CD4-positive, alpha-beta T cell treated with Interleukin-15 for 4 hours (primary cell): ENCODE data around the gene ZNF148.
"Not testable (repeated sequence)": the region's sequence is repeated elsewhere in the genome, so short reads cannot be mapped to it uniquely, and the experiment has no call there.

Experiments used
- DNase-seq: peaks from one replicate; pipeline ENCODE4 v3.0.0-alpha.2; 2020; ENCODE audit warnings: low spot score

Gene ZNF148

GRCh38 chr3:125375950-125376679 is 990 bp upstream of the ZNF148 start:
- DNase-seq, result no peak

DNA sequence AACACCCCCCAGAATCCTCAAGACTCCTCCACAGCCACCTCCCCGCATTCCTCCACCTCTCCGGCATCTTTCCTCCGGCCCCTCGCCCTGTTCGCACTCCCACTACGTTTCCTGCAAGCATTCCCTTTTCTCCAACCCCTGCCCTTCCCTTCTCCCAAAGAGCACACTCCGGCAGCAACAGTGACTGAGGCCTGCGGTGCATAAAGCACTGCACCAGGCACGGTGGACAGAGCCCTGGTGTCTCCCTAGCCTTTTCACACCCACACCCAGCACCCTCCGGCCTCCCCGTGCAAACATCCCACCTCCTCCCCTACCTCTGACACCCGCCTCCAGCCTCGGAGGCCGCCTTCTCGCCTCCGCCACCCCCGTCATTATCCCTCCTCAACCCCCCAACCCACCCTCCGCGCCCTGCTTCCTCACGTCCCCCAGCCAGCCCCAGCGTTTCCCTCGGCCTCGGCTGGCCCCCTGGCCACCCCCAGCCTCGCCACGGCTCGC is 577 bp downstream of the ZNF148 start:
- DNase-seq, result peak; percentile 7

- no peak for DNase-seq
Observed at GRCh38 chr3:125367403-125368230, 7.5 kb downstream of the ZNF148 start.

DNA sequence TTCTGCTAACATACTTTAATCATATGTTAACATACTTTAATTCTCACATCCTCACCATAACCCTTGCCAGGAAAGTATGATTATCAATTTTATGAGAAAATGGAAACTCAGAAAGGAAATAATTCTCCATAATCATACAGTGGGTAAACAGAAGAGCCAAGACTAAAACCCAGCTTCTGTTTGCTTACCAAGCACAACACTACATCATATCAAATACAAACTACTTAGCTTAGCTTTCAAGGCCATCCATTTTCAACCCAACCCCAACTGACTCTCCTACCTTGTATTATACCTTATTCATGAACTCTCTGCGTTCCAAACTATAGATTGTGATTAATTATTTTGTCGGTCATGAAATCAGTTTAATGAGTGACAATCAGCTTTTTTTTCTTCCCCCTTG is 9.0 kb downstream of the ZNF148 start:
- no peak for DNase-seq

GRCh38 chr3:125359700-125360099 is 15.4 kb downstream of the ZNF148 start:
- DNase-seq, result no peak

GRCh38 chr3:125358923-125359322 is 16.2 kb downstream of the ZNF148 start:
- DNase-seq, result no peak

GRCh38 chr3:125357837-125358236 is 17.3 kb downstream of the ZNF148 start:
- no peak for DNase-seq

DNA sequence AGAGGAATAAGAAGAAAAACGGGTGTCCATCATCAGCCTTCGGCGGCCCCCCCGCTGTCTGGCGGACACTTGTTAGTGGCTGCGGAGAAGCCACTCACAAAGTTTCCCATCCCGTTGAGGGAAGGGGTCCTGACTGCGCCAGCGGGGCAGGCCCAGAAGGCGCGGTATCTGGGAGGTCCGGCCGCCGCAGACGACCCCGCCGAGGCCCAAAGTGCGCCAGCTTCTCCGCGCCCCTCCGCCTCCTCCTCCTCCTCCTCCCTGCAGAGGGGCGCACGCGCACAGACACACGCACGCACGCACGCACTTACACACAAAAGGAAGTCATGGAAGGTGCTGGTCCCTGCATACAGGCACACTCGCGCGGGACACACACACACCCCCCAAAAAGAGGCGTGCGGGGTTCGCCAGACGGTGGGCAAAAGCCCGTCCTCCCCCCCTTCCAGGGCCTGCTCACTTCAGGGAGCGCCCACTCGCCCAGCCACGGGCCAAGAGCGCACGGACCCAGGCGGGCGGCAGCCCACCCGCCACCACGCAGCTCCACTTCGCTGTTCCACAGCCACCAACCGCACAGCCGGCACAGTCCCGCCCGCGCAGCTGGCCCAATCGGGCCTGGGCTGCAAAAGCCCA is 18.0 kb downstream of the ZNF148 start:
- DNase-seq, result peak; percentile 18

DNA sequence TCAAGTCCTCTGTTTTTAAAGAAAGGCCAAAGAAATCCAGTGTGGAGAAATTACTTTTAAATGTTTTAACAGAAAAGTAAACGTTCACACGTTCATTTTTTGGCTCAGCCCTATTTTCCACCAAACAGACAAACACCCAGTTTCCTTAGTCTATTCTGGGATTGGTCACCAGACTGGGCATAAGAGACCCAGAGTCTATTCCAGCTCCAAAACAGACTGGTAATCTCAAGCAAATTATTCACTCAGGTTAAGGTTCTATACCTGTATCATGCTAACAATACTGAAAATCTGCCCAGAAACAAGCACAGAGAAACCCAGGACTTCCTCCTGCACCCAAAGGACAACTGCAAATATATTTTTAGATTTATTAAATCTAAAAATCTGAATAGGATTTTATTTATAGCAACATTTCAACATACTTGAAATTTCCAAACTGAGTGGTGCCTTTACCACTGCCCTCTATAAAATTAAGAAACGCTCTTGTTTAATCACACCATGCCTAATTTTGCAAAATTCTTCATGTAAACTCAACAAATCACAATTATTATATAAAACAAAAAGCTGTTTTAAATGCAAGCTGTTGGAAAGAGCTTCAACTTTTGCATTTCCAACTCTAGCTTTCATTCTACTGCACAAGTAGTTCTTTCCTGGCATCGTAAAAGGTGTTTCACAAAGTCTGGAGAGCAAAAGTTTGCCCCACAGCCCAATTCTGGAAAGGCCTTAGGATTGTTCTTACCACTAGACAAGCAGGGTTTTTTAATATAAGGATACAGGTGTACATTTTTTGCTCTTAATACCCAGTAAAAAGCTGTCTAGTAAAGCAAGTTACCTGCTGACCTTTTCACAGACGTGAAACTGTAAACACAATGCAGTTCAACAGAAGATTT is 18.7 kb downstream of the ZNF148 start:
- DNase-seq, result no peak

DNA sequence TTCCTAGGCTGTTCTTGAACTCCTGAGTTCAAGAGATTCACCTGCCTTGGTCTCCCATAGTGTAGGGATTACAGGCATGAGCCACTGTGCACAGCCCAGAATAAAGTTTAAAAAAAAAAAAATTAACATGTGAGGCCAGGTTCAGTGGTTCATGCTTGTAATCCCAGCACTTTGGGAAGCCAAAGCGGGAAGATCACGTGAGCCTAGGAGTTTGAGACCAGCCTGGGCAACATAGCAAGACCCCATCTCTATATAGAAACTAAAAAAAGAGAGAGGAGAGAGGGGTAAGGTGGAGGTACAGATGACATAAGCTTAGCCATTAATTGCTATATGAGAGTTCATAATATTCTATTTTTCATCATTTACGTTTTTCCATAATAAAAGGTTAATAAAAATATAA is 21.5 kb downstream of the ZNF148 start:
- no peak for DNase-seq

GRCh38 chr3:125353128-125353527 is 22.0 kb downstream of the ZNF148 start:
- no peak for DNase-seq

GRCh38 chr3:125351814-125352456 is 23.2 kb downstream of the ZNF148 start:
- no peak for DNase-seq

DNA sequence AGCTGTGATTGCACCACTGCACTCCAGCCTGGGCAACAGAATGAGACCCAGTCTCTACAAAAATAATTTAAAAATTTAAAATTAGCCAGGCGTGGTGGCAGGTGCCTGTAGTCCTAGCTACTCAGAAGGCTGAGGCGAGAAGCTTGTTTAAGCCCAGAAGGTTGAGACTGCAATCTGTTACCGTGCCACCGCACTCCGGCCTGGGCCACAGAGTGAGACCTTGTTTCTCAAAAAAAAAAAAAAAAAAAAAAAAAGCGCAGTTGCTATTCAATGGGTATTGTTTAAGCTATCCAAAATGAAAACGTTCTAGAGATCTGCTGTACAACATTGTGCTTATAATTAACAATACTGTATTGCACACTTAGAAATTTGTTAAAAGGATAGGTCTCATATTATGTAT is 24.0 kb downstream of the ZNF148 start:
- no peak for DNase-seq

- DNase-seq, result no peak
Observed at GRCh38 chr3:125350597-125350996, 24.5 kb downstream of the ZNF148 start.

GRCh38 chr3:125349556-125350165 is 25.5 kb downstream of the ZNF148 start:
- DNase-seq, result no peak

- no peak for DNase-seq
Observed at GRCh38 chr3:125349055-125349454, 26.1 kb downstream of the ZNF148 start.

DNA sequence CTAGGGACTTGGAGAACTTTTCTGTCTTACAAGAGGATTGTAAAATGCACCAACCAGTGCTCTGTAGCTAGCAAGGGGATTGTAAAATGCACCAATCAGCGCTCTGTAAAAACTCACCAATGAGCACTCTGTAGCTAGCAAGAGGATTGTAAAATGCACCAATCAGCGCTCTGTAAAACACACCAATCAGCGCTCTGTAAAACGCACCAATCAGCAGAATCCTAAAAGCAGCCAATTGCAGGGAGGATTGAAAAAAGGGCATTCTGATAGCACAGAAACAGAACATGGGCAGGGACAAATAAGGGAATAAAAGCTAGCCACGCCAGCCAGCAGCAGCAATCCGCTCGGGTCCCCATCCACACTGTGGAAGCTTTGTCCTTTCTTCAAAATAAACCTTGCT is 31.8 kb downstream of the ZNF148 start:
- DNase-seq, result not testable (repeated sequence)

- no peak for DNase-seq
Observed at GRCh38 chr3:125340121-125340520, 35.0 kb downstream of the ZNF148 start.

DNA sequence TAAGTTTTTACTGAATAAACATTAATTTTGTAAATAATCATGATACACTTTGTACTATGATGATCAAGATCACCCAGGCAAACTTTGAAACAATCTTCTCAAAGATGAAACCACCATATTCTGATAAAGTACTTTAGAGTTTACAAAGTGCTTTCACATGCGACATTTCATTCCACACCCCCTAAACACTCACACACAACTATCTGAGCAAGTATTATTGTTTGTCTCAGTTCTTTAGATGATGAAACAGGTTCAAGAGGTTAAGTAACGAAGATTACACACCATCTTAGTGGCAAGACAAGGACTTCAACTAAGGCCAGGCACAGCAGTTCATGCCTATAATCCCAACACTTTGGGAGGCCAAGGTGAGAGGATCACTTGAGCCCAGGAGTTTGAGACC is 37.6 kb downstream of the ZNF148 start:
- DNase-seq, result no peak

DNA sequence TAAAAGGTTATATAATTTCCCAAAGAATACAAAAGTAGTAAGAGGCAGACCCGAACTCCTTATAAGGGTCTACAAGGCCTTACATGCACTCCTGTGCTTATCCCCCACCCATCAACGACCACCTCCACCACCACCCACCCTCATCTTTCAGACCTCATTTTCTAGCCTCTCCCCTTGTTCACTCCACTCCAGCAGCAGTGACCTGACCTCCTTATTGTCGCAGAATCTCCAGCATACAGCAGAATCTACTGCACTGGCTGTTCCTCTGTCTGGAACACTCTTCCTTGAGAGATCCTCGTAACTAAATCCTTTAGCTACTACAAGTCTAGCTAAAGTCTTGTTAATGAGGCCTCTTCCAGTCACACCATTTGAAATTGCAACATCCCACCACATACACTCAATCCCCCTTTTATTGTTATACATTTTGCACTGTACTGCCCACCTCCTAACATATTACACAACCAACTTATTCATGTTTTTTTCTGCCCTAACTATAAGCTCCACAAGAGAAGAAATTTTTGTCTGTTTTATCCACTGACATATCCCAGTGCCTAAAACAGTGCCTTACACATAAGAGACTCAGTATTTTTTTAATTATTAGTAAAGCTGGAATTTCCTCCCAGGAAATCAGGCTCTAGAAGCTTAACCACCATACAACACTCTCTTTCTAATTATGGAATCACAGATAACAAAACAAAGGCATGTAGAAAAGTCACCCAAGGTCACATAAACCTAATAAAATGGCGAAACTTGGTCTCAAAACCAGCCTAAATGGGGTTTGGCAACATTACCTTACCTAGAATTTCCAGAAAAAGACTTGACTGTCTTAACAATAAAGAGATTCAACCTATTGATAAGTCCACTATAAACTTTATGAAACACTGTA is 40.2 kb downstream of the ZNF148 start:
- no peak for DNase-seq
